Measurements from ENCODE around the gene PPP2R3B. TPM values are rescaled to one million over a fixed set of nuclear protein-coding genes. Genes with fewer than 3 reads are reported as not detected.

Gene PPP2R3B
- total and polyA plus RNA-seq, 2 of the 4 experiments (the other 2 are of a cell fraction): 13.2 to 13.3 TPM

DNA sequence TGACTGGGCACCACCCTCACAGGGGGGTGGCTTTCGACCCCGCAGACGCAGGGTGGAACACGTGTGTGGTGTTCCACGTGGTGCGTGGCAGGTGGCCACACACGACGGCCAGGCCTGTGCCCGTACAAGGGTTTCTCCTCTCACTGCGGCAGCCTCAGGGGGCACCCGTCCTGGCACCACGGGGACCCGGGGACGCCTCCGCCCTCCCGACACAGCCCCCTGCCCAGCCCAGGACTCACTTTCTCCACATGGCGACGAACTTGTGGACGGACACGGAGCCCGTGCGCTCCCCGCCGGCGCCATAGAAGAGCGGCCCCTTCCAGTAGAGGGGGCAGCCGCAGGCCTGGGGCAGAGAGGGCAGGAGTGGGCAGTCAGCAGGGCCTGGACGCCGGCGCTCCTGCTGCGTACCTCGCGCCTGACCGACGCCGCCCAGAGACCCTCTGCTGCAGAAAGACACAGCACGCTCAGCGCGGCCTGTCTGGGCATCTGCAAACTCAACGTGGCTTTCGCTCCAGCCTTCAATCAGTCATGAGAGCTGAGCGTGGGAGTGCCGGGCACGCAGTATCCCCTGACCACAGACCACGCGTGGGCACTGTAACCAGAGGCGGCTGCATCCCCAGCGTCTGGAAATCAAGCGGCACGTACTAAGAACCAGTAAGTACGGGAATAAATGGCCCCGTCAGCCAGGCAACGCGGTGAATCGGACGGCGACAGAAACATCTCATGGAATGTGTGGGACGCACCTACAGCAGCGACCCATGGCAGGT lies 39.2 kb downstream of the PPP2R3B start:
- 95% methylated on average over 15 of the region's 59 CpGs; no CpG with 5 or more reads in 1 of the 2 experiments for WGBS, 2 experiments (ENCODE audit: extremely low coverage in 2 of 2, insufficient read length in 1 of 2)
- no peaks in the 10 kb centered on the region for H4K20me1 ChIP-seq (ENCODE audit: insufficient read depth, low read length)
- H3K4me2 ChIP-seq (ENCODE audit: low read depth, low read length): no peak overlapping the region
- no peak overlapping the region for H2AK5ac ChIP-seq (ENCODE audit: low read depth, low read length)
- H2BK5ac ChIP-seq (ENCODE audit: low read depth, low read length, poor library complexity, severe bottlenecking): no peak overlapping the region
- POLR2A ChIA-PET (ENCODE audit: unreplicated experiment): no interaction called here
- no TSS peak for BruUV-seq (replicated peaks)
- CTCF ChIA-PET: no interaction called here
- H3K36me3 ChIP-seq (ENCODE audit: control insufficient read depth, insufficient read depth, low read length): peaks cover 17% of the 10 kb centered on the region
- no peak overlapping the region for H2BK20ac ChIP-seq (ENCODE audit: low read depth, low read length)
- no peak overlapping the region for H2BK15ac ChIP-seq (ENCODE audit: low read depth, low read length)
- DNase-seq (no peak), ATAC-seq (ENCODE audit: low read depth) (no peak)
- H3K27me3 ChIP-seq (ENCODE audit: control insufficient read depth, insufficient read depth, low read length): no peaks in the 10 kb centered on the region
- H3K23ac ChIP-seq (ENCODE audit: low read depth, low read length): no peak overlapping the region
- no peak overlapping the region for H2BK120ac ChIP-seq (ENCODE audit: low read depth, low read length)
- no peak overlapping the region for H4K5ac ChIP-seq (ENCODE audit: low read depth, low read length)
- peak overlapping the region; percentile 37 for H2AK9ac ChIP-seq (replicated peaks; ENCODE audit: low read depth, low read length, poor library complexity)
- H4K91ac ChIP-seq (ENCODE audit: insufficient read depth, low read depth, low read length): no peak overlapping the region
- H4K8ac ChIP-seq (ENCODE audit: low read depth in 2 of 2, low read length in 2 of 2): no peak overlapping the region
- in situ Hi-C loops (cut with MboI; ENCODE audit: low sequenced_read_pairs): no loop called here
- TF ChIP-seq CEBPB (IDR thresholded peaks at IDR 0.05; ENCODE audit: low read depth, low read length): no peak
- H3K56ac ChIP-seq (ENCODE audit: extremely low read depth, insufficient read depth, low read length): no peak overlapping the region
- H3K18ac ChIP-seq (ENCODE audit: low read depth, low read length): no peak overlapping the region
- H3K4me3 ChIP-seq (ENCODE audit: insufficient read depth, low read depth, low read length): no peak overlapping the region
- H3K14ac ChIP-seq (replicated peaks; ENCODE audit: low read depth, low read length): no peak overlapping the region
- no peak overlapping the region for H2AFZ ChIP-seq (replicated peaks; ENCODE audit: low read length, poor library complexity)
- H3K9me1 ChIP-seq (ENCODE audit: insufficient read depth, low read length): no peaks in the 10 kb centered on the region
- H3K4ac ChIP-seq (ENCODE audit: low read depth, low read length): no peak overlapping the region
- H3K9ac ChIP-seq (ENCODE audit: low read depth, low read length): no peak overlapping the region
- peaks cover 4% of the 10 kb centered on the region; the same call in 1 of the 2 replicates for H3K9me3 ChIP-seq (ENCODE audit: control insufficient read depth, insufficient read depth, low read length)
- H3K27ac ChIP-seq (ENCODE audit: insufficient read depth, low read length): no peak overlapping the region
- no peaks in the 10 kb centered on the region; the same call in 1 of the 2 replicates for H3K4me1 ChIP-seq (ENCODE audit: control insufficient read depth, insufficient read depth, low read length)
- no peaks in the 10 kb centered on the region; a peak in 1 of 4 replicates for H3K79me1 ChIP-seq (ENCODE audit: low read depth in 1 of 2, low read length in 2 of 2)
- intact Hi-C loops (cut with micrococcal nuclease): no loop called here
- dilution Hi-C loops (cut with HindIII; ENCODE audit: low sequenced_read_pairs, unreplicated experiment): no loop called here
